GM18868 (cell line): ENCODE data around the gene RPP30.

Experiments used
- ATAC-seq: cut with Tn5 transposase; IDR thresholded peaks from one replicate; pipeline ENCODE4 v1.9.1; 2021; ENCODE audit warnings: mild to moderate bottlenecking, moderate library complexity; ENCODE audit not compliant: unreplicated experiment

Gene RPP30

DNA sequence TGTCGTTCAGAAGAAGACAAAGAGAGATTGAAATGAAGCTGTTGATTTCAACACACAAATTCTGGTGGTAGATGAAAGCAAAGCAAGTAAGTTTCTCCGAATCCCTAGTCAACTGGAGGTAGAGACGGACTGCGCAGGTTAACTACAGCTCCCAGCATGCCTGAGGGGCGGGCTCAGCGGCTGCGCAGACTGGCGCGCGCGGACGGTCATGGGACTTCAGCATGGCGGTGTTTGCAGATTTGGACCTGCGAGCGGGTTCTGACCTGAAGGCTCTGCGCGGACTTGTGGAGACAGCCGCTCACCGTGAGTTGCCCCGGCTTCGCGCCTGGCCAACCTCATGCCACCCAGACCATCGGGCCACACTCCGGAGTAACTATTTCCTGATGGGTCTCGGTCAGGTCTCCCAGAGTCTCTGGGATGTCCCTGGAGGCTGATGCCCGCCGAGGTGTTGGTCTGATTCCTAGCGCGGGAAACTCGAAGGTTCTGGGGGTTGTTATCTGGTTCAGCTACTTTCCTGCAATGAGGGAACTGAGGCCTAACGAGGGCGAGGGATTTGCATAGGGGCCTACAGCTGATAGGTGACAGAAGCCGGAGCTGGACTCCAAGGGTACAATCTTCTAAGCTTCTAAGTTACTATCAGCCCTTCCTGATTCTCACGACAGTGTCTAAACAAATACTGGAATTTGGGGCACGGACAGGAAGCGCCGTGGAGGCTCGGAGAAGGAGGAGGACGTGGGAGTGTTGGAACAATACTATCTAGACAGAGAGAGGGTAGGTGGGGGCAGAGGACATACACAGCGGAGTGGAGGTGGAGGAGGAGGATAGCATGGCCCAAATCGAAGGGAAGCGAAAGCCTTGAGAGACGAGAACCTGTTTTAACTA lies at the start of gene RPP30:
Gene RPP30 (plus strand): TSS at position 209 of the 882 bp plus-strand sequence. CDS start 13 bp downstream, at position 222.
- peak; percentile 98 for ATAC-seq

- ATAC-seq: no peak
Measured at GRCh38 chr10:90822508-90822907, 49.3 kb upstream of the RPP30 start.

GRCh38 chr10:90832111-90832510 lies 39.7 kb upstream of the RPP30 start:
- ATAC-seq: no peak

GRCh38 chr10:90834326-90834725 lies 37.4 kb upstream of the RPP30 start:
- no peak for ATAC-seq

DNA sequence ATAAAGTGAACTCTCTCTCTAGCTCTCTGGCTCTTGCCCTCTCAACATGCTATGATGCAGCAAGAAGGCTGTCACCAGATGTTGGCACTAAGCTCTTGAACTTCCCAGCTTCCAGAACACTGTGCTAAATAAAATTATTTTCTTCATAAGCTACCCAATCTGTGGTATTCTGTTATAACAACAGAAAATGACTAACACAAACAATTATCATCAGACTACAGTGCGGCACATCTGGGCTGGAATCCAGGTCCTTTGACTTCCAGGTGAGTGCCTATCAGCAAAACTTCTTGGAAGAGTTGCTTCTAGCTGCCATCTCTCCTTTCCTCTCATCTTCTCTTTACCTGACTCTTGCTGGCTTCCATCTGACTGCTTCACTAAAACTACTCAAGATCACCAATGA lies 34.3 kb upstream of the RPP30 start:
- no peak for ATAC-seq

DNA sequence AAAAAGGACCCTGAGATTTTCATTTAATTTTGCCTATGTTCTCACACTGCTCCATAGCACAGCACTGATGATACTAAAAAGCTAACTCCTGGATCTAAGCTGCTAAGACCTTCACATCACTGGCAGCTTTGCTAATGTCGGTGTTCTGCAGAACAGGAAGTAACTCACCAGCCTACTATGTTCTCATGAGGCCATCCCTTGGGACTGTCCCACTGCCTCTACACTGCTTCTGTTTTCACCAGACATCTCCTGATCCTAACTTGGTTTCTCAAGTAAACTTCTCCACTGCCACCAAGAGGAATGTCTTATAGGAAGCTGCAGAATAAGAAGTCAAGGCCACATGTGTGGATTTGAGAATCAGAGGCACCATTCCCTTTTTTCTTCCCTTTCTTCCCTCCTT lies 29.0 kb upstream of the RPP30 start:
- no peak for ATAC-seq

DNA sequence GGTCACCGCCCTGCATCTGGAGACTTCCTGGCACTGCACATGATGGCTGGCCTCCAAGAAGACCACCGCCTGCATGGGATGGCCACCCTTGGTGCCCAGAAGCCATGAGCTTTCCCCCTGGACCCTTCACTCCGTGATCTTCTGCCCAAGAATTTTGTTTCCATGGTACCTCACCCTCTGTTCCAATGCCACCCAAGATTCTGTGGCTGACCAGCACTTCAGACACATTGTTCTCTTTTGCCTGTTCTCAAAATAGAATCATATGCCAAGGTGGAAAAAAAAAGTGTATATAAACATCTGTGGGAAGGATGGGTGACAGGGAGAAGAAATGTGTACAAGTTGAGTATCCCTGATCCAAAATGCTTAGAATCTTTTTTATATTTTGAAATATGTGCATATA lies 26.0 kb upstream of the RPP30 start:
- no peak for ATAC-seq

GRCh38 chr10:90846746-90847145 lies 25.0 kb upstream of the RPP30 start:
- ATAC-seq: no peak

DNA sequence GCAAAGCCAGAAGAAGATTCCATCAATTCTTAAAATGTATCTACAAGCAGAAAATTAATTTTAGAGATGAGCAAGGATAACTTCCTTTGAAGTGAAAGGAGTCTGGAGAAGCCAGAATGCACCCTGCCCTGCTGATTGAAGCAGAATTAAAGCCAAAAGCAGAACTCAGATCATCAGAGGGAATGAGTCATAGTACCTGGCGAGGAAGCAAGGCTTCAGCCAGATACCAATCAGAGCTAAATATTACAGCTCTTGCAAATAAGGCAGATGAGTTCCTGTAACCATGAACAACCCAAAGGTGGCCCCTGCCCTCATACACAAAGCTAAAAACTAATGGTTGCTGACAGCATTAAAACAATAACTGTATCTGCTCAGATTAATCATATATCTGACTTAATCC lies 24.3 kb upstream of the RPP30 start:
- ATAC-seq: no peak

DNA sequence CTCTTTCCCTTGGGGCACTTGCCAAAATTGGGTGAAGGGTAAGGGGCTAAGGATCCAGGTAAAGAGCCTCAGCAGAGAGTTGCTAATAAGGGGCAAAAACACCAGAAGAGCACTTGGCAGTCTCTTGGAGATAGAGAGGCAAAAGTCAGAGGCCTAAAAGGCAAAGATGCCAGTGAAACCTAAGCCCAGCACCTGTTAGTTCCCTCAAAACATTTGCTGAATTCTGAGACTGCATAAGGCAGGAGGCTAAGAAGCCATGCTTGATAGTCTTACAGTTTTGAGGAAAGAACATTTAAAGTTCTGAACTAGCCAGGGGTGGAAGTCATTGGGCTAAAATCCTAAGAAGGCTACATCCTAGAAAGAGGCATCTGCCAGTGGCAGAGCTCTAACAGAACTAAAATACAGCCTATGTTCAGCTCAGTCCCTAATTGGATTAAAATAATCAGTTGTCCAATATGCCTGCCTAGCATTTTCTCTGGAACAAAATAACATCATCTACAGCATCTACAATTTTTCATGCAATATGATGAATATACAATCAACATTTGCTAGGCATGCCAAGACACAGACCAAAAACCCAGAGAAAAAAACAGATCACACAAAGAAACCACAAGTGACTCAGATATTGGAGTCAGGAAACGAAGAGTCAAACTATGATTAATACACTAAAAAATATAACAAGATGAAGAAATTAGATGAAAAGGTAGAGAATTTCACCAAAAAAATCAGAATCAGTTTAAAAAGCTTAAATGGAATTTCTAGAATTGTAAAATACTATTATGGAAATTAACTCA lies 21.6 kb upstream of the RPP30 start:
- no peak for ATAC-seq

DNA sequence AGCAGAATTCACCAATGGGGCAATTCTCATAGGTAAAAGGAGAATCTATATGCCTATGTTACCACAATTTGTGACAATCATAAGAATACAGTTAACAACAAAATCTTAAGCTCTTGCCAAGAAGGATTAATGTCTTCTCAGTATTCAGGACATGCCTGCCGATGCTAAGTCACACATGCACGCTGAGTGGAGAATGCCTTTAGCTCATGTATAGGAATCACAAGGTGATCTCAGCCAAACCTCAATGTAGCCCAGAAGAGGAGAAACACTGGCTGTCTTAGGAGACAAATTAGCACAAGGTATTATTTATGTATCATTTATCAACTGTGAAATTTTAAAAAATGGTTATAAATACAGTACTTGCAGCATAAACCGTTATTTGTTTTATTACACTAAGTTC lies 16.6 kb upstream of the RPP30 start:
- ATAC-seq: no peak

DNA sequence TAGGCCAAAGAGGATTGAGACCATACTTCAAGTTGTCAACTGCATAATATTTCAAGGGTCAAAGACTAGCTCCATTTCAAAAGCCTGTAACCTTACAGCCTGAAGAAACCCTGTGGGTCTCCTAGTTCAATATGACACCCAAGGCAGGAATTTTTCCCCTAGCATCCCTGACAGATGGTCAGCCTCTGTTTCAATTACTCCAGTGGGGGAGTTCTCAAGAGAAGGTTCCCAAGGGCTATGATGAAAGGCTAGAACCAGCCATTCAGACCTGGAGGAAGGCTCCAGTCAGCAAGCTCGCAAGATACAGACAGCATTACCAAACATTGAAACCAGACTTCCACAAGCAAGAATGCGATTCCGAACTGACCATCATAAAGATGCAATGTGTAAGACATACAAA lies 15.5 kb upstream of the RPP30 start:
- ATAC-seq: no peak

DNA sequence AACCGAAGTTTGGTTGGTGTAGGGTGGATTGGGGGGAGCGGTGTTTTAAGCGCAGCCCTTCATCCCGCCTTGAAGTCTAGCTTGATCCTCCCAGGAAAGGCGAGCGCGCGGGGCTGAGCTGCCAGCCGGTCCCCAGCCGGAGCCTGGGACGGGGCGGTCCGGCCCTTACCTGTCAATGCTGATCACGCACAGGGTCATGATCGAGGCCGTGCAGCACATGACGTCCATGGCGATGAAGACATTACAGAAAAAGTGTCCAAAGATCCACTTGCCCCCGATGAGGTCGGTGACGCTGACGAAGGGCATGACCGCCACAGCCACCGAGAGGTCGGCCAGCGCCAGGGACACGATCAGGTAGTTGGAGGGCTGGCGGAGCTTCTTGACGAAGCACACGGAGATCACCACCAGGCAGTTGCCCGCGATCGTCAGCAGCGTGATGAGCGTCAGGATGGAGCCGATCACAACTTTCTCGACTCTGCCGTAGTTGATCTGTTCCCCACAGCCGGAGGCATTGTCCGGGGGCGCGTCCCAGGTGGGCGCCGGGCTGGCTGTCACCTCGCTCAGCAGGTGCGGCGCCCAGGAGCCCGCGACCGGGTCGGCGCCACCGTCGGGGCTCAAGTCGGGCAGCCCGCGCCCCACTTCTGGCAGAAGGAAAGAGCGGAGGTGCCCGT lies 14.7 kb upstream of the RPP30 start:
- ATAC-seq: no peak

DNA sequence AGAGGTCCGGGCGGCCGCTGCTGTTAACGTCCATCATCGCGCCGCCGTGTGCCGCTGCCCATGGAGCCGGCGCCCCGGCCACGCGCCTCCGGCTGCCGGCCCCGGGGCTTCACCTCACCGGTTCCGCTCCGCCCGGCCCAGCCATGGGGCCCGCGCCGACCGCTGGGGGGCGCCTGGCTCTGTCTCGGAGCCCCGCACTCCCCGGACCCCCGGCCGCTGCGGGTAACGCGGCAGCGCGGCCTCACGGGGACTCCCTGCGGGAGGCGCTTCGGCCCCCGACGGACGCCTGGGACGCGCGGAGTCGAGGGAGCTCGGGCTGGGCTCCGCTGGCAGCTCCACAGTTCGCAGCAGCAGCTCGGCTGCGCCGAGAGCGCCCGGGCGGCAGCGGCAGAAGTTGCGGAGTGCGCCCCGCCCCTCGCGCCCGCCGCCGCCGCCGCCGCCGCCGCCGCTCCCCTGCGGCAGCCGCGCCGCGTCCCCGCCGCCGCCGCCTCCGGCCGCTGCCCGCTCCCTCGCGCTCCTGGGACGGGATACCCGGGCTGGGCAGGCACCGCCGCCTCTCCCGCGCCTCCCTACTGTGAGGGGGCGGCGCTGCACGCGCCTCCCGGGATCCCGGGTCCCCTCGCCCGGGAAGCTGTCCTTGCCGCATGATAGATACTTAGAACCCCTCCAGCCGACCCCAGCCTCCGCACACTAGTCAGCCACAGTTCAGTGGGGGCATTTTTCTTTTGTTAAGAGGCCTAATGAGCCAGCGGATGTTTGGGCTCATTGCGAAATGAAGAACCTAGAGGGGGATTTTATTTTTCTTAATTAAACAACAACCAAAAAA lies 13.9 kb upstream of the RPP30 start, which contains the start of gene HTR7:
Gene HTR7 (minus strand): TSS at position 405 of the 826 bp plus-strand sequence. CDS start 368 bp downstream, at position 37.
- ATAC-seq: peak; percentile 70

GRCh38 chr10:90858461-90858968 lies 13.3 kb upstream of the RPP30 start:
- no peak for ATAC-seq

- no peak for ATAC-seq
Measured at GRCh38 chr10:90859321-90859751, 12.4 kb upstream of the RPP30 start.

- ATAC-seq: no peak
Measured at GRCh38 chr10:90860790-90861189, 11.0 kb upstream of the RPP30 start.

DNA sequence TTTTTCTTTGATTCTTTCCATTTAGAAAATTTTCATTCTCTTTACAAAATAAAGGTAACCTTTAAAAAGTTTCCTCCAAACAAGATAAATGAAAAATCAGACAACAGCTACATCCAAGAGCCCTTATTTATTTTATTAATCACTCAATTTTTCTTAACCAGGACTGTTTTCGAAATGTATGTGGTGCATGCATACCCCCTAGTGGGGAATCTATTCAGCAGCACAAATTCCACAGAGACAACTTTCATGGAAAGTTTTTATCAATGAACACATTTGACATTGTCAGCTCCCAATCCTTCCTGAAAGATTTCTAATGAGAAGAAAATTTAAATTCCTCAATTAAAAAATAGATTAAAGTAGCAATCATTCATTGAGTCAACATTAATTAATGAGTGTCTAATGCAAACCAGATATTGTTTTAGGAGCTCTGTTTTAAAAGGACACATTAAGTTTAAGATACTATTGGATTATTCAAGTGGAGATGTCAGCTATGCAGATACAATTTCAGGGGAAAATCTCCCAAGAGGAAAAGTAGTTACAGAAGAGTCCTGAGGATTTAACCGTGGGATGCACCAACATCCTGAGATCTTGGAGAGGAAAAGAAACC lies 8.8 kb upstream of the RPP30 start:
- no peak for ATAC-seq

DNA sequence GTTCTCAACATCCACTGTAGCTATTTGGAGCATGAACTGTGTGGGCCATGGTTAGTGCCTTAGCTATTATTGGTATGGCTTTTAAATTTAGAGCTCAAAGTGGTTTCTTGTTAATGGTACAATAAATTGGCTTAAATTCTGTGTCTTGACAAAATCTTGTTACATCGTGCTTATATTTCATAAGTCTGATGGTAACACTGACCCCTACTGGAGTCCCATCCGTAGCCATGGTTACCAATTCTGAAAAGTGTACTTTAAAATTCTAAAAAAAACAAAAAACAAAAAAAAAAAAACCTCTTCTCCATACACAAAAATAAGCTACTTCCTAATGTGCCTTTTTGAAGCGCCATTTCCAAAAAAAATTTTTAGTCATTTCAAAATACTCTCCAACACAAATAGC lies 6.4 kb upstream of the RPP30 start:
- no peak for ATAC-seq
